ENCODE data around the gene SKAP2. TPM values are rescaled to one million over a fixed set of nuclear protein-coding genes. Genes with fewer than 3 reads are reported as not detected.
A peak's percentile ranks its signal among the peaks of the same experiment; 100 is the strongest.

SKAP2 gene
- total RNA-seq, 2 donors from 2014 or later = 3.3 to 3.4 TPM

- Mint-ChIP-seq H3K4me1 (peaks cover 5% of the 10 kb centered on the region), H3K27ac (no peak overlapping the region), H3K36me3 (ENCODE audit: low read depth) (no peaks in the 10 kb centered on the region), H3K9me3 (no peaks in the 10 kb centered on the region), H3K27me3 (ENCODE audit: insufficient read depth) (peaks cover 10% of the 10 kb centered on the region), H3K4me3 (no peak overlapping the region)
- Histone ChIP-seq H3K9ac (ENCODE audit: extremely low read depth, low read length, poor library complexity, severe bottlenecking) (no peak overlapping the region), H3K4me3 (ENCODE audit: low read length) (no peak overlapping the region), H3K4me1 (ENCODE audit: control insufficient read depth, insufficient read depth, low read length) (no peaks in the 10 kb centered on the region), H3K9me3 (ENCODE audit: control insufficient read depth, low read length) (no peaks in the 10 kb centered on the region), H3K27me3 (ENCODE audit: control insufficient read depth, insufficient read depth, low read length, poor library complexity, severe bottlenecking) (peaks cover 5% of the 10 kb centered on the region), H3K27ac (ENCODE audit: low read depth, low read length) (no peak overlapping the region), H3K36me3 (ENCODE audit: control insufficient read depth, insufficient read depth, low read length) (no peaks in the 10 kb centered on the region)
- WGBS, 2 experiments (ENCODE audit: insufficient coverage in 1 of 2, insufficient read length in 1 of 2) = 82 to 100% methylated on average over 1 of the region's 1 CpG
- DNase-seq = no peak
- TF ChIP-seq CTCF (conservative IDR thresholded peaks at IDR 0.05) = no peak
Observed at GRCh38 chr7:26683277-26683676, 181.1 kb downstream of the SKAP2 start.

GRCh38 chr7:26681819-26682418 is 182.5 kb downstream of the SKAP2 start:
- Mint-ChIP-seq H3K9me3 (no peaks in the 10 kb centered on the region), H3K36me3 (ENCODE audit: low read depth) (no peaks in the 10 kb centered on the region), H3K27me3 (ENCODE audit: insufficient read depth) (peaks cover 10% of the 10 kb centered on the region), H3K4me3 (no peak overlapping the region), H3K27ac (no peak overlapping the region), H3K4me1 (peaks cover 5% of the 10 kb centered on the region)
- 46% methylated on average over 3 of the region's 3 CpGs; no CpG with 5 or more reads in 1 of the 2 experiments for WGBS, 2 experiments (ENCODE audit: insufficient coverage in 1 of 2, insufficient read length in 1 of 2)
- Histone ChIP-seq H3K9ac (ENCODE audit: extremely low read depth, low read length, poor library complexity, severe bottlenecking) (no peak overlapping the region), H3K4me1 (ENCODE audit: control insufficient read depth, insufficient read depth, low read length) (no peaks in the 10 kb centered on the region), H3K4me3 (ENCODE audit: low read length) (no peak overlapping the region), H3K36me3 (ENCODE audit: control insufficient read depth, insufficient read depth, low read length) (no peaks in the 10 kb centered on the region), H3K27me3 (ENCODE audit: control insufficient read depth, insufficient read depth, low read length, poor library complexity, severe bottlenecking) (peaks cover 5% of the 10 kb centered on the region), H3K9me3 (ENCODE audit: control insufficient read depth, low read length) (no peaks in the 10 kb centered on the region), H3K27ac (ENCODE audit: low read depth, low read length) (no peak overlapping the region)
- DNase-seq = no peak
- peak; percentile 87 for TF ChIP-seq CTCF (conservative IDR thresholded peaks at IDR 0.05)

GRCh38 chr7:26680587-26680986 is 183.8 kb downstream of the SKAP2 start:
- H3K36me3 ChIP-seq (ENCODE audit: control insufficient read depth, insufficient read depth, low read length) = no peaks in the 10 kb centered on the region
- Mint-ChIP-seq H3K27ac (no peak overlapping the region), H3K4me3 (no peak overlapping the region), H3K4me1 (no peaks in the 10 kb centered on the region), H3K9me3 (no peaks in the 10 kb centered on the region), H3K36me3 (ENCODE audit: low read depth) (no peaks in the 10 kb centered on the region), H3K27me3 (ENCODE audit: insufficient read depth) (peaks cover 10% of the 10 kb centered on the region)
- no peak for DNase-seq
- WGBS, 2 experiments (ENCODE audit: insufficient coverage in 1 of 2, insufficient read length in 1 of 2) = 86 to 95% methylated on average over 1 of the region's 1 CpG
- no peaks in the 10 kb centered on the region for H3K4me1 ChIP-seq (ENCODE audit: control insufficient read depth, insufficient read depth, low read length)
- no peak for TF ChIP-seq CTCF (conservative IDR thresholded peaks at IDR 0.05)
- no peak overlapping the region for H3K27ac ChIP-seq (ENCODE audit: low read depth, low read length)
- H3K27me3 ChIP-seq (ENCODE audit: control insufficient read depth, insufficient read depth, low read length, poor library complexity, severe bottlenecking) = peaks cover 5% of the 10 kb centered on the region
- H3K9ac ChIP-seq (ENCODE audit: extremely low read depth, low read length, poor library complexity, severe bottlenecking) = no peak overlapping the region
- no peaks in the 10 kb centered on the region for H3K9me3 ChIP-seq (ENCODE audit: control insufficient read depth, low read length)
- H3K4me3 ChIP-seq (ENCODE audit: low read length) = no peak overlapping the region

All from endodermal cell (in vitro differentiated cells).